ENCODE measurements around the gene NUAK2.

DNA sequence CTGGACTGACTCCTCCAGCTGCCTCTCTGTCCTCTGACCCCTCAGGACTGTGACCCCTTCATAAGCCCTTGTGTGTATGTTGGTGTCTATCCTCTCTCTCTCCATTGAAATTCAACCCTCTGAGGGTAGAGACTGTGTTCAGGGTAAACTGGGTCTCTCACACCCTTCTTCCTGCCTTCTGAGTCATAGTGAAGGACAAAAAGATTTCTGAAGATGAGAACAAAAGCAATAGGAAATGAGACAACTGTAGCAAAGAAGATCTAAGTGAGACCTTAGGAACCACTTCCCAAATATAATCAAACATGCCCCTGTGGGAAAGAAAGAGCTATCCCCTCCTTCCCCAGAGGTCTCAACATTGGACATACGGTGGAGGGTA lies 16.9 kb downstream of the NUAK2 start:
- TF ChIP-seq POLR2A (IDR thresholded peaks at IDR 0.05) (no peak), POLR2AphosphoS5 (IDR thresholded peaks at IDR 0.05; ENCODE audit: insufficient read depth in 1 of 2, low read depth in 1 of 2) (no peak)
- TF ChIP-seq, protein P1, sequence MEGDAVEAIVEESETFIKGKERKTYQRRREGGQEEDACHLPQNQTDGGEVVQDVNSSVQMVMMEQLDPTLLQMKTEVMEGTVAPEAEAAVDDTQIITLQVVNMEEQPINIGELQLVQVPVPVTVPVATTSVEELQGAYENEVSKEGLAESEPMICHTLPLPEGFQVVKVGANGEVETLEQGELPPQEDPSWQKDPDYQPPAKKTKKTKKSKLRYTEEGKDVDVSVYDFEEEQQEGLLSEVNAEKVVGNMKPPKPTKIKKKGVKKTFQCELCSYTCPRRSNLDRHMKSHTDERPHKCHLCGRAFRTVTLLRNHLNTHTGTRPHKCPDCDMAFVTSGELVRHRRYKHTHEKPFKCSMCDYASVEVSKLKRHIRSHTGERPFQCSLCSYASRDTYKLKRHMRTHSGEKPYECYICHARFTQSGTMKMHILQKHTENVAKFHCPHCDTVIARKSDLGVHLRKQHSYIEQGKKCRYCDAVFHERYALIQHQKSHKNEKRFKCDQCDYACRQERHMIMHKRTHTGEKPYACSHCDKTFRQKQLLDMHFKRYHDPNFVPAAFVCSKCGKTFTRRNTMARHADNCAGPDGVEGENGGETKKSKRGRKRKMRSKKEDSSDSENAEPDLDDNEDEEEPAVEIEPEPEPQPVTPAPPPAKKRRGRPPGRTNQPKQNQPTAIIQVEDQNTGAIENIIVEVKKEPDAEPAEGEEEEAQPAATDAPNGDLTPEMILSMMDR (IDR thresholded peaks at IDR 0.05), result no peak
